Keratinocyte (primary cell): ENCODE measurements around the gene NAV3.

Experiments
- CTCF ChIP-seq, 3 experiments: IDR thresholded peaks in 1 of 3; conservative IDR thresholded peaks in 1 of 3; optimal IDR thresholded peaks in 1 of 3; 2 replicates in 2 of 3; 3 replicates in 1 of 3; pipeline versions ENCODE3 to v1.5.1; 2011; ENCODE audit warnings: low read length in 3 of 3, mild to moderate bottlenecking in 3 of 3, moderate library complexity in 2 of 3, control low read depth in 1 of 3, inconsistent platforms in 1 of 3; ENCODE audit not compliant: insufficient read depth in 2 of 3; ENCODE audit errors: extremely low read depth in 1 of 3
- EZH2 ChIP-seq: IDR thresholded peaks from one replicate; pipeline ENCODE4 v1.6.1; 2012; ENCODE audit warnings: inconsistent platforms, mild to moderate bottlenecking, low read length, moderate library complexity

DNA sequence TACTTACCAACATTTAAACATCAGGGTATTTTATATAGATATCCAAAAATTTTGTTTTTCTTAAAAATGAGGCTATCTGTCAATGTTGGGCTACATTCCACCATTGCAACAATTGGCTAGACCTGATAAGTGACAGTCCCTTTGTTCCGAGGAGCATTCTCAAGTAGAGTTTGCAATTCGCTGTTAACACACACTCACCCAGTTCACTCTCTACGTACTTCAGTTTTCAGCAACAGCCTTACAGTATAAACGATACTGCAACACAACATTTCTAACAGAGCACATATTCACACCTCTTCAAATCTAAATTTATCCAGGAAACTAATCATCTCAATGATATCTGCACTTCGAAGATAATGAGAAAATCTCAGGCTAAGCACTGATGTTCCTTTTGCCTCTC is 393.5 kb downstream of the NAV3 start:
- TF ChIP-seq CTCF (optimal IDR thresholded peaks at IDR 0.05 in 1 of 3, IDR thresholded peaks at IDR 0.05 in 1 of 3, conservative IDR thresholded peaks at IDR 0.05 in 1 of 3; ENCODE audit: extremely low read depth in 1 of 3, insufficient read depth in 2 of 3, low read length in 3 of 3), result no peak
- TF ChIP-seq EZH2, result no peak
